Measurements from ENCODE around the gene CPEB4. TPM values are rescaled to one million over a fixed set of nuclear protein-coding genes. Genes with fewer than 3 reads are reported as not detected.

The CPEB4 gene
- total RNA-seq, 1 donor from 2014 or later: 11.3 TPM

- Mint-ChIP-seq H3K27me3 (ENCODE audit: low read depth) (no peaks in the 10 kb centered on the region), H3K27ac (ENCODE audit: unreplicated experiment) (no peak overlapping the region), H3K36me3 (ENCODE audit: low read depth) (no peaks in the 10 kb centered on the region), H3K4me1 (peaks cover 18% of the 10 kb centered on the region), H3K4me3 (no peak overlapping the region), H3K9me3 (no peaks in the 10 kb centered on the region)
- no peak for DNase-seq (ENCODE audit: low read depth, low spot score)
- TF ChIP-seq, protein P1, sequence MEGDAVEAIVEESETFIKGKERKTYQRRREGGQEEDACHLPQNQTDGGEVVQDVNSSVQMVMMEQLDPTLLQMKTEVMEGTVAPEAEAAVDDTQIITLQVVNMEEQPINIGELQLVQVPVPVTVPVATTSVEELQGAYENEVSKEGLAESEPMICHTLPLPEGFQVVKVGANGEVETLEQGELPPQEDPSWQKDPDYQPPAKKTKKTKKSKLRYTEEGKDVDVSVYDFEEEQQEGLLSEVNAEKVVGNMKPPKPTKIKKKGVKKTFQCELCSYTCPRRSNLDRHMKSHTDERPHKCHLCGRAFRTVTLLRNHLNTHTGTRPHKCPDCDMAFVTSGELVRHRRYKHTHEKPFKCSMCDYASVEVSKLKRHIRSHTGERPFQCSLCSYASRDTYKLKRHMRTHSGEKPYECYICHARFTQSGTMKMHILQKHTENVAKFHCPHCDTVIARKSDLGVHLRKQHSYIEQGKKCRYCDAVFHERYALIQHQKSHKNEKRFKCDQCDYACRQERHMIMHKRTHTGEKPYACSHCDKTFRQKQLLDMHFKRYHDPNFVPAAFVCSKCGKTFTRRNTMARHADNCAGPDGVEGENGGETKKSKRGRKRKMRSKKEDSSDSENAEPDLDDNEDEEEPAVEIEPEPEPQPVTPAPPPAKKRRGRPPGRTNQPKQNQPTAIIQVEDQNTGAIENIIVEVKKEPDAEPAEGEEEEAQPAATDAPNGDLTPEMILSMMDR (conservative IDR thresholded peaks at IDR 0.05): no peak
Observed at GRCh38 chr5:173961418-173961817, 73.3 kb downstream of the CPEB4 start.

DNA sequence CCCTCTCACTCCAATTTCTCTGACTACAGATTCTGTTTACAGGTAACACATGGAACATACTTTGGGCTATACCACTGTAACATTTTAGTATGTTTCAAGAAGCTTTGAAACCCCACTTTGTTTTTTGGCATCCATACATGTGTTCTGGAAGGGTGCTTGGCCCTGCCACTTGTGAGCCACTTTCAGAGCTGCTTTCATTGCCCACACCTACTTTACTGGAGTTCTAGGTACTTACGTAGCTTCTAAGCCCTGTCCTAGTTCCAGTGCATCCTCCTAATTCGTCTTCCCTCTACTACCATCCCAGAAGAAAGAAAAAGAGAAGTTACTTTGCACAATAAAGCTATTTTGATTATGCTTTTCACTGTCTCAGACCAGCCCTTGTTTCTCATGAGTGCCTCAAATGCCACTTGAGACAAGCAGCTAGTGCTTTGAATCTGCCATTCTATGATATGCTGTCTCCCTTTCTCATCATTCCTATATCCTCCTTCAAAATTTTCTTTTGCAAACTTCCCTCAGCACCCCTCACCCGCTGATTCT is 74.4 kb downstream of the CPEB4 start:
- TF ChIP-seq, protein P1 (conservative IDR thresholded peaks at IDR 0.05): no peak
- Mint-ChIP-seq H3K9me3 (no peaks in the 10 kb centered on the region), H3K4me3 (no peak overlapping the region), H3K27ac (ENCODE audit: unreplicated experiment) (peak overlapping the region; percentile 63), H3K4me1 (peaks cover 22% of the 10 kb centered on the region), H3K27me3 (ENCODE audit: low read depth) (no peaks in the 10 kb centered on the region), H3K36me3 (ENCODE audit: low read depth) (no peaks in the 10 kb centered on the region)
- no peak for DNase-seq (ENCODE audit: low read depth, low spot score)

- no peaks in the 10 kb centered on the region for H3K27me3 Mint-ChIP-seq (ENCODE audit: low read depth)
- peaks cover 30% of the 10 kb centered on the region for H3K4me1 Mint-ChIP-seq
- TF ChIP-seq, protein P1 (conservative IDR thresholded peaks at IDR 0.05): no peak
- no peaks in the 10 kb centered on the region for H3K9me3 Mint-ChIP-seq
- DNase-seq (ENCODE audit: low read depth, low spot score): no peak
- H3K36me3 Mint-ChIP-seq (ENCODE audit: low read depth): no peaks in the 10 kb centered on the region
- H3K4me3 Mint-ChIP-seq: peak overlapping the region; percentile 92
- peak overlapping the region; percentile 96 for H3K27ac Mint-ChIP-seq (ENCODE audit: unreplicated experiment)
Observed at GRCh38 chr5:173963182-173963838, 75.2 kb downstream of the CPEB4 start.

- no peaks in the 10 kb centered on the region for H3K9me3 Mint-ChIP-seq
- peak overlapping the region; percentile 96 for H3K27ac Mint-ChIP-seq (ENCODE audit: unreplicated experiment)
- peak overlapping the region; percentile 92 for H3K4me3 Mint-ChIP-seq
- H3K27me3 Mint-ChIP-seq (ENCODE audit: low read depth): no peaks in the 10 kb centered on the region
- peak; percentile 32 for DNase-seq (ENCODE audit: low read depth, low spot score)
- H3K36me3 Mint-ChIP-seq (ENCODE audit: low read depth): no peaks in the 10 kb centered on the region
- H3K4me1 Mint-ChIP-seq: peaks cover 35% of the 10 kb centered on the region
- TF ChIP-seq, protein P1 (conservative IDR thresholded peaks at IDR 0.05): no peak
Observed at GRCh38 chr5:173963867-173964441, 75.8 kb downstream of the CPEB4 start.

DNA sequence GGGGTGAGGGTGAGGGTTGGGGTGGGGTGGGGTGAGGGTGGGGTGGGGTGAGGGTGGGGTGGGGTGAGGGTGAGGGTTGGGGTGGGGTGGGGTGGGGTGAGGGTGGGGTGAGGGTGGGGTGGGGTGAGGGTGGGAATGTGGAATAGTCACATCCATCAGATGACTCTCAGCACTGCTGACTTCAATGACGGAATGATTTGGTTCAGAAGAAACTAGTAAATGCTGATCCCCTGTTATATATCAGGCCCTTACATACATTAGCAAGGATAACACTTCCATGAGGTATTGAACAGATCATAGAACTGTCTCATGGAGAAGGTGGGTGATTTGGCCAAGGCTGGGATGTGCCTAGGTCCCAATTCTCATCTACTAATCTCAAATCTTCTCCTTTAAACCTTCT is 76.4 kb downstream of the CPEB4 start:
- Mint-ChIP-seq H3K4me1 (peaks cover 38% of the 10 kb centered on the region), H3K27ac (ENCODE audit: unreplicated experiment) (no peak overlapping the region), H3K27me3 (ENCODE audit: low read depth) (no peaks in the 10 kb centered on the region), H3K9me3 (no peaks in the 10 kb centered on the region), H3K4me3 (no peak overlapping the region), H3K36me3 (ENCODE audit: low read depth) (no peaks in the 10 kb centered on the region)
- no peak for DNase-seq (ENCODE audit: low read depth, low spot score)
- TF ChIP-seq, protein P1 (conservative IDR thresholded peaks at IDR 0.05): no peak
